Measurements from ENCODE around the gene EXOC5. TPM values are rescaled to one million over a fixed set of nuclear protein-coding genes. Genes with fewer than 3 reads are reported as not detected.

EXOC5 gene, protein sequence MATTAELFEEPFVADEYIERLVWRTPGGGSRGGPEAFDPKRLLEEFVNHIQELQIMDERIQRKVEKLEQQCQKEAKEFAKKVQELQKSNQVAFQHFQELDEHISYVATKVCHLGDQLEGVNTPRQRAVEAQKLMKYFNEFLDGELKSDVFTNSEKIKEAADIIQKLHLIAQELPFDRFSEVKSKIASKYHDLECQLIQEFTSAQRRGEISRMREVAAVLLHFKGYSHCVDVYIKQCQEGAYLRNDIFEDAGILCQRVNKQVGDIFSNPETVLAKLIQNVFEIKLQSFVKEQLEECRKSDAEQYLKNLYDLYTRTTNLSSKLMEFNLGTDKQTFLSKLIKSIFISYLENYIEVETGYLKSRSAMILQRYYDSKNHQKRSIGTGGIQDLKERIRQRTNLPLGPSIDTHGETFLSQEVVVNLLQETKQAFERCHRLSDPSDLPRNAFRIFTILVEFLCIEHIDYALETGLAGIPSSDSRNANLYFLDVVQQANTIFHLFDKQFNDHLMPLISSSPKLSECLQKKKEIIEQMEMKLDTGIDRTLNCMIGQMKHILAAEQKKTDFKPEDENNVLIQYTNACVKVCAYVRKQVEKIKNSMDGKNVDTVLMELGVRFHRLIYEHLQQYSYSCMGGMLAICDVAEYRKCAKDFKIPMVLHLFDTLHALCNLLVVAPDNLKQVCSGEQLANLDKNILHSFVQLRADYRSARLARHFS
- 10 to 100 TPM; 55.0 to 62.9 (median 57.9) TPM for polyA plus RNA-seq (ENCODE audit: insufficient read length in 3 of 3)
- long read RNA-seq, donor 1, full-length matches to known transcripts: 7 of 22 reads
- long read RNA-seq, donor 1, partial matches to known transcripts: 15 of 22 reads
- long read RNA-seq, donor 1, other reads (novel, unspliced or antisense): 0 of 22 reads
- long read RNA-seq, donor 2, full-length matches to known transcripts: 14 of 14 reads
- long read RNA-seq, donor 2, partial matches to known transcripts: 0 of 14 reads
- long read RNA-seq, donor 2, other reads (novel, unspliced or antisense): 0 of 14 reads
- long read RNA-seq, donor 3, full-length matches to known transcripts: 8 of 8 reads
- long read RNA-seq, donor 3, partial matches to known transcripts: 0 of 8 reads
- long read RNA-seq, donor 3, other reads (novel, unspliced or antisense): 0 of 8 reads
- long read RNA-seq, donor 4, full-length matches to known transcripts: 5 of 18 reads
- long read RNA-seq, donor 4, partial matches to known transcripts: 0 of 18 reads
- long read RNA-seq, donor 4, other reads (novel, unspliced or antisense): 13 of 18 reads
- long read RNA-seq, donor 5, full-length matches to known transcripts: 3 of 3 reads
- long read RNA-seq, donor 5, partial matches to known transcripts: 0 of 3 reads
- long read RNA-seq, donor 5, other reads (novel, unspliced or antisense): 0 of 3 reads
- long read RNA-seq, donor 6, full-length matches to known transcripts: 12 of 18 reads
- long read RNA-seq, donor 6, partial matches to known transcripts: 6 of 18 reads
- long read RNA-seq, donor 6, other reads (novel, unspliced or antisense): 0 of 18 reads
- long read RNA-seq, donor 7, full-length matches to known transcripts: 6 of 6 reads
- long read RNA-seq, donor 7, partial matches to known transcripts: 0 of 6 reads
- long read RNA-seq, donor 7, other reads (novel, unspliced or antisense): 0 of 6 reads
- long read RNA-seq, donor 8, full-length matches to known transcripts: 3 of 3 reads
- long read RNA-seq, donor 8, partial matches to known transcripts: 0 of 3 reads
- long read RNA-seq, donor 8, other reads (novel, unspliced or antisense): 0 of 3 reads
- long read RNA-seq, donor 9, full-length matches to known transcripts: 3 of 10 reads
- long read RNA-seq, donor 9, partial matches to known transcripts: 7 of 10 reads
- long read RNA-seq, donor 9, other reads (novel, unspliced or antisense): 0 of 10 reads
- long read RNA-seq, donor 10, full-length matches to known transcripts: 6 of 6 reads
- long read RNA-seq, donor 10, partial matches to known transcripts: 0 of 6 reads
- long read RNA-seq, donor 10, other reads (novel, unspliced or antisense): 0 of 6 reads
- long read RNA-seq, donor 11, full-length matches to known transcripts: 4 of 4 reads
- long read RNA-seq, donor 11, partial matches to known transcripts: 0 of 4 reads
- long read RNA-seq, donor 11, other reads (novel, unspliced or antisense): 0 of 4 reads
- long read RNA-seq, donor 12, full-length matches to known transcripts: 14 of 19 reads
- long read RNA-seq, donor 12, partial matches to known transcripts: 5 of 19 reads
- long read RNA-seq, donor 12, other reads (novel, unspliced or antisense): 0 of 19 reads
- long read RNA-seq, donor 13, full-length matches to known transcripts: 4 of 4 reads
- long read RNA-seq, donor 13, partial matches to known transcripts: 0 of 4 reads
- long read RNA-seq, donor 13, other reads (novel, unspliced or antisense): 0 of 4 reads
- long read RNA-seq, donor 14: 0 reads
- long read RNA-seq, donor 15: 0 reads
- long read RNA-seq, donor 16, full-length matches to known transcripts: 9 of 17 reads
- long read RNA-seq, donor 16, partial matches to known transcripts: 8 of 17 reads
- long read RNA-seq, donor 16, other reads (novel, unspliced or antisense): 0 of 17 reads

GRCh38 chr14:57268161-57269069 lies at the start of gene EXOC5, which contains the start of gene AP5M1:
Gene EXOC5, minus strand, starts transcription at chr14:57268905. Its CDS starts 257 bp downstream, at chr14:57268648.
Gene AP5M1, plus strand, starts transcription at chr14:57268971. Its CDS starts 344 bp downstream, at chr14:57269315.
- DNase-seq: peak; percentile 95

DNA sequence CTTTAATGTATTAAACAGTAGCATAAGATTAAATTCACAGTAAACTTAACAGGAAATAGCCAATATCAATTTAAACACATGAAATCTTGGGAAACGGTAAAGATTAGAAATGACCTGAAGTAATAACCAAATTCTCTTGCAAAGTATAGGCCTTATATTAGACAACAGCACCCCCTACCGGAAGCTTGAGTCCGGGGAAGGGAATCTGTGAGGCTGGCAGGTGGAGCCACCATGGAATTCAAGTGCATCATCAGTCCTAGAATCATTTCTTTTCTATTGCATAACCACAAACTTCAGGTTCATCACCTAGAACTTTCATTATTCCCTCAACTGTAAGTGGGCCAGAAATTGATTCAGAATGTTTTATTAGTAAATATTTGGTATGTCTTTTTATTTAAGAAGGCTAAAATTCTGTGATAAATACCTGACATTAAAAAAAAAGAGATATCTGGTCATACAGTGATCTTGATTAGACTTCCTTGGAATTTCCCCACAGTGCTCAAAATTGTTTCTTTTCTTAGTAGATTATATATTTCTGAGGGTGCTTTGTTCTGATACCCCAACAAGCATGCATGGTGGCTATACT lies 48.6 kb upstream of the EXOC5 start:
- peak; percentile 80 for DNase-seq

DNA sequence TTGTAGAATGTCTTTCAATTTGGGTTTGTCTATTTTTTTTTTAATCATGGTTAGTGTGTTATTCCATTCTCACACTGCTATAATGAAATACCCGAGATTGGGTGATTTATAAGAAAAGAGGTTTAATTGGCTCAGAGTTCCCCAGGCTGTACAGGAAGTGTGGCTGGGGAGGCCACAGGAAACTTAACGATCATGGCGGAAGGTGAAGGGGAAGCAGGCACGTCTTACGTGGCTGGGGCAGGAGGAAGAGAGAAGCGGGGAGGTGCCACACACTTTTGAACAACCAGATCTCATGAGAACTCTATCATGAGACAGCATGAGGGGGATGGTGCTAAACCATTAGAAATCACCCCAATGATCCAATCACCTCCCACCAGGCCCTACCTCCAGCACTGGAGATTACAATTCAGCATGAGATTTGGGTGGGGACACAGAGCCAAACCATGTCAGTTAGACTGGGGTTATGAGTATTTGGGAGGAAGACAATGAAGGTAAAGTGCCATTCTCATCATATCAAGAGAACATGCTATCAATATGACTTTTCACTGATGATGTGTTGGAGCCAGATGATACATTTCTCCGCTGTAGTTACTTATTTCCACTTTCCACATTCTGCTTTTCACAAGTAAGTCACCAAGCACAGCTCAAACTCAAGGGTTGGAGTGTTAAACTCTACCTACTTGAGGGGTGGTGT lies 45.8 kb upstream of the EXOC5 start:
- DNase-seq: no peak

- no peak for DNase-seq
These were observed 34.2 kb upstream of the EXOC5 start for GRCh38 chr14:57302883-57303282.

- no peak for DNase-seq
These were observed 30.8 kb upstream of the EXOC5 start for GRCh38 chr14:57299511-57299910.

DNA sequence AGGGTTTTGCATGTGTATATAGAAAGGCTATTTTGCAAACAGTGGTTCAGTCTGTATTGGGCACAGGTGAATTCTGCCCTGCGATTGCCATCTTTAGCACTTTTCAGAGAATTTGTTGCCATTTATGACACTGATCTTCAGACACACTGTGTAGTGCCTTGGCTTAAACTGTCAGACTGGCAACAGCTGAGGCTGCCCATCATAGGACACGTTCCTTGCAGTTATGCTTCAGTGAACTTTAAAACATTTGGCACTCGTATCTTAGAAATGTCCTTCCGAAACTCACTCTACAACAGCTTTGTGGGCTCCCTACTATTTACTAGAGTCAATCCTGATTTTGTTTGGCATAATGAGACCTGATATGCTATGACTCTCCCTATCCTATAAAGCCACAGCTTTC lies 29.1 kb upstream of the EXOC5 start:
- no peak for DNase-seq

GRCh38 chr14:57295239-57295638 lies 26.5 kb upstream of the EXOC5 start:
- DNase-seq: no peak

DNA sequence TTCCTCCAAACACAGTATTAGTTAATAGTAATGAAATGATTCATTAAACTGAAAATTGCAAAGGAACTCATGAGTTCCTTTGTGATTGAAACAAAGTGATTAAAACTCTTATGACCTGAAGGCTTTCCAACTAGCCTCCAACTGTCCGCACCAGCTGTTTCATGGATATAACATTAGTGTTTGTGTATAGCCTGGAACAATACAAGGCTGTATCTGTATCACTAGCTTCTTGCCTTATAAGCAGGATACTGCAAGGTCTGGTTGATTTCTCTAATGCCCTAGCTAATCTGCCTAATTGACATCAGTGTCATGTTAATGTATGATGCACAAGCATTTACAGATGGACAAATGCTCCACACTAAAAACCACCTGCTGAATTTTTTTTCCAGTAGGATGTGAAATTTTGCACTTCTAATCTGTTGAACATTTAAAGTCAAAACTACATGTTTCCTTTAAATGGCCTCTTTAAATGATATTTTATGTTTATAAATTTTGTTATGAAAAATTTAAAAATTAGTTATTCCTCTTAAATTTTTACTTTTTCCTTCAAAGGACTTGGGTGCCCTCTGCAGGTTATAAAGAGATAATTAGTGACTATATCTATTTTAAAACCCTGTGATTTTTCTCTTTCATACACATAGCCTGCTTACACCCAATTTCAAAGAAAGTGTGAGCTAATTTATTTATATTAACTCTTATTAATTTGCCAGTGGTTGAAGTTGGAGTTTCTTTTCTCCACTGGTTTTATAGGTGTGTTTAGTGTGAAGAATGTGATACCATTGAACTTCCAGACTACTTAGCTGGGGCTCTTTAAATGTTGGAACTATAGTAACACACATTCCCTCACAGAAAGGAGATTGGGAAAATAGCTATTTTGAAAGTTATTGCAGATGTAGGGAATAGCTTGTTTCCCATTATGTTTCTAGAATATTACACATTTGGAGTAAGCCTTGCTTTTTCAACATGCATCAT lies 25.4 kb upstream of the EXOC5 start:
- no peak for DNase-seq

- no peak for DNase-seq
These were observed 23.3 kb upstream of the EXOC5 start for GRCh38 chr14:57291692-57292647.

DNA sequence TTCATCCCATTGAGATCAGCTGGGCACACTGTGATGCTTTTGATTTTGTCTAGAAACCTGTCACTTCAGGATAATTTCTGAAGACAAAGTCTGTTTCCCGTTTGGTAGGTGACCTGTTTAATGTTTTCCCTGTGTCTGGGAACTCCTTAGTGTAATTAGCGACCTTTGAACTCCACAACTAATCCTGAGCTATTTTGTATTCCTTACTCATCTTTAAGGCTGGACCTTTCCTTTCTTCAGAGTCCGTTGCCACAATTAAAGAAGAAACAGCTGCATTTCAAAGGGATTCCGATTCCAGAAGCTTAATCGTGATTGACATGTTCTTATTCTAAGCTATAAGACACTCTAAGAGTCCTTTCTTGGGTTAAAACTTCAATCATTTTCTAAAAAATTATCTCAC lies 22.0 kb upstream of the EXOC5 start:
- no peak for DNase-seq

- no peak for DNase-seq
These were observed 19.0 kb upstream of the EXOC5 start for GRCh38 chr14:57287745-57288144.

GRCh38 chr14:57277062-57277461 lies 8.4 kb upstream of the EXOC5 start:
- no peak for DNase-seq

DNA sequence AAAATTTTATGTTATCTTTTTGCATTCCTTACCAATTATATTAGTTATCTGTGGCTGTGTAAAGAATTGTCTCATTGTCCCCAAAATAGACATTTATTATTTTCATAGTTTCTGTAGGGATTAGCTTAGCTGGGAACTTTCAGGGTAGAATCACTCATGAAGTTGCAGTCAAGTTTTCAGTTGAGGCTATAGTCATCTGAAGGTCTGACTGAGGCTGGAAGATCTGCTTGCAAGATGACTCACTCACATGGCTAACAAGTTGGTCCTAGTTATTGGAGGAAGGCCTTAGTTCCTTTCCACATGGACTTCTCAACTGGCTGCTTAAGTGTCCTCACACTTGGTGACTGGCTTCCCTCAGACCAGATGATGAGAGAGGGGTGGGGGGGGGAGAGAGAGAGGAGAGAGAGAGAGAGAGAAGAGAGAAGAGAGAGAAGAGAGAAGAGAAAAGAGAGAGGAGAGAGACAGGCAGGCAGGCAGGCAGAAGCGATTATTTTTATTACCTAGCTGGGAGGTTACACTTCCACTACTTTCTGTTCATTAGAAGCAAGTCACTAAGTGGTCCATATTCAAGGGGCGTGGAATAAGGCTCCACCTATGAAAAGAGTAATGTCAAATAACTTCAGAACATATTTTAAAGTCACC lies 6.4 kb upstream of the EXOC5 start:
- DNase-seq: no peak

DNA sequence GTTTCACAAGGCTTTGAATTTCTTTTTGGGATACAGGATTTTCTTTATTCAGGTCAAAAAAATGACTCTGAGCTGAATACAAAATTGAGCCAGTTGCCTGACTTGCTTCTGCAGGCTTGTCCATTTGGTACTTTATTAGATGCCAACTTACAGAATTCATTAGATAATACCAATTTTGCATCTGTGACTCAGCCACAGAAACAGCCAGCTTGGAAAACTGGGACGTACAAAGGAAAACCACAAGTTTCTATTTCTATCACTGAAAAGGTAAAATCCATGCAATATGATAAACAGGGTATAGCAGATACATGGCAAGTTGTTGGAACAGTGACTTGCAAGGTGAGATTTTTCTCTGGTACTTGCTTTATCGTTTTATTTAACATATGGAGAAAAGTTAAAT lies 5.8 kb upstream of the EXOC5 start:
- no peak for DNase-seq
